T-helper 2 cell (primary cell): ENCODE data around the gene KDM5B.

Experiments used
- DNase-seq, 5 experiments: peaks; one replicate each; pipeline versions ENCODE4 v3.0.0 to v3.0.0-alpha.2; 2012 to 2022

The KDM5B gene

GRCh38 chr1:202684716-202685115 lies 123.5 kb downstream of the KDM5B start:
- no peak for DNase-seq

- no peak for DNase-seq
Measured at GRCh38 chr1:202683029-202683428, 125.2 kb downstream of the KDM5B start.

- DNase-seq: no peak
Measured at GRCh38 chr1:202682477-202682876, 125.7 kb downstream of the KDM5B start.

GRCh38 chr1:202681736-202682420 lies 126.3 kb downstream of the KDM5B start:
- DNase-seq: no peak

GRCh38 chr1:202680586-202681352 lies 127.5 kb downstream of the KDM5B start:
- DNase-seq: no peak

- no peak for DNase-seq
Measured at GRCh38 chr1:202679406-202680177, 128.6 kb downstream of the KDM5B start.

- DNase-seq: no peak
Measured at GRCh38 chr1:202677433-202677832, 130.8 kb downstream of the KDM5B start.
